Activated T-cell treated with anti-CD3 and anti-CD28 coated beads, Interleukin-2, amount 50 U/mL, for 72 hours (primary cell): Measurements from ENCODE around the gene VSTM2B. TPM values are rescaled to one million over a fixed set of nuclear protein-coding genes. Genes with fewer than 3 reads are reported as not detected.
A peak's percentile ranks its signal among the peaks of the same experiment; 100 is the strongest.
"Not testable (repeated sequence)": the region's sequence is repeated elsewhere in the genome, so short reads cannot be mapped to it uniquely, and the experiment has no call there.

Experiments used
- ATAC-seq, 2 donors: fragments of 150-1000 bp; cut with Tn5 transposase; replicated peaks in 1 of 2; 2 replicates each; pipeline ENCODE4 v1.10.0; 2021; ENCODE audit warnings: moderate library complexity in 2 of 2, mild to moderate bottlenecking in 1 of 2
- DNase-seq, 2 donors: peaks; one replicate each; pipeline ENCODE4 v3.0.0; 2021 to 2022; ENCODE audit warnings: mixed read lengths in 1 of 2
- H3K27ac Mint-ChIP-seq: one replicate; pipeline ENCODE4 v1.8.0; 2022; ENCODE audit warnings: mild to moderate bottlenecking, moderate library complexity, mixed read lengths
- H3K27me3 Mint-ChIP-seq: one replicate; pipeline ENCODE4 v1.8.0; 2022; ENCODE audit warnings: low read depth, mixed read lengths
- H3K36me3 Mint-ChIP-seq, 2 donors: one replicate each; pipeline ENCODE4 v1.8.0; 2022; ENCODE audit warnings: mixed read lengths in 2 of 2, mild to moderate bottlenecking in 1 of 2; ENCODE audit not compliant: insufficient read depth in 2 of 2
- H3K4me1 Mint-ChIP-seq: one replicate; pipeline ENCODE4 v1.8.0; 2022; ENCODE audit warnings: low read depth, mixed read lengths
- H3K4me3 Mint-ChIP-seq, 2 donors: one replicate each; pipeline ENCODE4 v1.8.0; 2022; ENCODE audit warnings: mild to moderate bottlenecking in 2 of 2, mixed read lengths in 2 of 2, moderate library complexity in 2 of 2
- H3K9me3 Mint-ChIP-seq, 2 donors: one replicate each; pipeline ENCODE4 v1.8.0; 2022; ENCODE audit warnings: mixed read lengths in 2 of 2
- total RNA-seq, 2 donors: library from RNA; stranded (reverse); gene quantifications; one replicate each; pipeline ENCODE4 v1.2.3, GENCODE V29; 2022

Gene VSTM2B
- total RNA-seq, 2 donors from 2014 or later, result not detected

GRCh38 chr19:29551774-29552173, 26.0 kb downstream of the VSTM2B start:
- Mint-ChIP-seq H3K9me3 (peaks cover 15 to 21% of the 10 kb centered on the region in 2 donors), H3K36me3 (peaks cover 11 to 17% of the 10 kb centered on the region in 2 donors), H3K4me3 (no peak overlapping the region), H3K4me1 (no peaks in the 10 kb centered on the region), H3K27me3 (peaks cover 34% of the 10 kb centered on the region), H3K27ac (no peak overlapping the region)
- no peak for DNase-seq
- no peak for ATAC-seq

DNA sequence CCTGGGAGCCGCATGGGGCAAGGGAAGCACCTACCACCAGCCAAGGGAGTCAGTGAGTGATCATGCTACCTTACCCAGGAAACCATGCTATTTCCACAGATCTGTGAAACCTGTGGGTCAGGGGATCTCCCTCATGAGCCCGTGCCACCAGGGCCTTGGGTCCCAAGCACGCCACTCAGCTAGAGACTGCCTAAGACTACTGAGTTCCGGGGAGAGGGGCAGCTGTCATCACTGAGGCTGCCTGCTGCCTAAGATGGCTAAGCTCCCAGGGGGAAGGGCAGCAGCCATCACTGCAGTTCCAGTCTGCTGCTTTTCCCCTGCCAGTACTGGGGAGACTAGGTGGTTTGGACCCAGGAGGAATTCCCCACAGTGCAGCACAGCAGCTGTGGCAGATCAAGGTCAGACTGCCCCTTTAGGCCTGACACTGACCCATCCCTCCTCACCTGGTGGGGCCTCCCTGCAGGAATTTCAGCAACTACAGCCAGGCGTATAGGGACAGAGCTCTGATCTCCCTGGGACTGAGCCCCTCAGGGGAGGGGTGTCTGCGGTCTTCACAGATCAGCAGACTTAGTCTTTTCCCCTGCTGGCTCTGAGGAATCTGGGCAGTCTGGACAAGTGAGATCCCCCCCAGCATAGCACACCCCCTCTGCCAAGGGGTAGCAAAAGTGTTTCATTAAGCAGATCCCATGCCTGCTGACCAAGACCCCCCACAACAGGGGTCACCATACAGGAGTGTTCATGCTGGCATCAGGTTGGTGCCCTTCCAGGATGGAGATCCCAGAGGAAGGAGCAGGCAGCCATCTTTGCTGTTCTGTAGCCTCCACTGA, 26.9 kb downstream of the VSTM2B start:
- peaks cover 15 to 21% of the 10 kb centered on the region in 2 donors for H3K9me3 Mint-ChIP-seq
- no peak overlapping the region for H3K27ac Mint-ChIP-seq
- ATAC-seq (no peak), DNase-seq (no peak)
- no peak overlapping the region for H3K4me3 Mint-ChIP-seq
- peaks cover 11 to 17% of the 10 kb centered on the region in 2 donors for H3K36me3 Mint-ChIP-seq
- no peaks in the 10 kb centered on the region for H3K4me1 Mint-ChIP-seq
- peaks cover 28% of the 10 kb centered on the region for H3K27me3 Mint-ChIP-seq

- no peak for ATAC-seq
- H3K36me3 Mint-ChIP-seq, result peaks cover 17 to 21% of the 10 kb centered on the region in 2 donors
- H3K4me3 Mint-ChIP-seq, result no peak overlapping the region
- no peak for DNase-seq
- H3K9me3 Mint-ChIP-seq, result peaks cover 20 to 26% of the 10 kb centered on the region in 2 donors
- H3K4me1 Mint-ChIP-seq, result no peaks in the 10 kb centered on the region
- H3K27ac Mint-ChIP-seq, result no peak overlapping the region
- H3K27me3 Mint-ChIP-seq, result peaks cover 26% of the 10 kb centered on the region
These were observed 28.4 kb downstream of the VSTM2B start for GRCh38 chr19:29554149-29554548.

GRCh38 chr19:29559110-29559509, 33.3 kb downstream of the VSTM2B start:
- not testable (repeated sequence) for DNase-seq, H3K27ac Mint-ChIP-seq, ATAC-seq, H3K4me3 Mint-ChIP-seq, H3K4me1 Mint-ChIP-seq
- H3K36me3 Mint-ChIP-seq, result peaks cover 15% of the 10 kb centered on the region in 2 donors
- peaks cover 19 to 23% of the 10 kb centered on the region in 2 donors for H3K9me3 Mint-ChIP-seq
- H3K27me3 Mint-ChIP-seq, result peaks cover 32% of the 10 kb centered on the region

DNA sequence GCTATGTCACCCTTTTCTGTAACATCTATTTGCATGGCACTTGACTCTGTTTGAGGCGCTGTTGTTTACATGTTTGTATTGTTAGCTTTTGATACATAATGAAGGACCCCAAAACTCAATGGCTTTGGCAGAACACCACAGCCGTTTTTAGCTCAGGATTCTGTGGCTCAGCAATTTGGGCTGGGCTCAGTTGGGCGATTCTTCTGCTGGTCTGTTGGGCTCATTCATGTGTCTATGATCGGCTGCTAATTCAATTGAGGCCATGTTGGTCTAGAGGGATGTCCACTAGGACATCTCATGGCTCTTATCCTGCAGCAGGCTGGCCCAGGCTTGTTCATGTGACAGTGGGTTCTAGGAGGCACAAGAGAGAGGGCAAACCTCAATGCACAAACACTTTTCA, 33.9 kb downstream of the VSTM2B start:
- no peak for DNase-seq
- peaks cover 4% of the 10 kb centered on the region for H3K4me1 Mint-ChIP-seq
- H3K27ac Mint-ChIP-seq, result no peak overlapping the region
- peaks cover 14 to 19% of the 10 kb centered on the region in 2 donors for H3K9me3 Mint-ChIP-seq
- peaks cover 26% of the 10 kb centered on the region for H3K27me3 Mint-ChIP-seq
- peaks cover 12 to 13% of the 10 kb centered on the region in 2 donors for H3K36me3 Mint-ChIP-seq
- H3K4me3 Mint-ChIP-seq, result no peak overlapping the region
- no peak for ATAC-seq

DNA sequence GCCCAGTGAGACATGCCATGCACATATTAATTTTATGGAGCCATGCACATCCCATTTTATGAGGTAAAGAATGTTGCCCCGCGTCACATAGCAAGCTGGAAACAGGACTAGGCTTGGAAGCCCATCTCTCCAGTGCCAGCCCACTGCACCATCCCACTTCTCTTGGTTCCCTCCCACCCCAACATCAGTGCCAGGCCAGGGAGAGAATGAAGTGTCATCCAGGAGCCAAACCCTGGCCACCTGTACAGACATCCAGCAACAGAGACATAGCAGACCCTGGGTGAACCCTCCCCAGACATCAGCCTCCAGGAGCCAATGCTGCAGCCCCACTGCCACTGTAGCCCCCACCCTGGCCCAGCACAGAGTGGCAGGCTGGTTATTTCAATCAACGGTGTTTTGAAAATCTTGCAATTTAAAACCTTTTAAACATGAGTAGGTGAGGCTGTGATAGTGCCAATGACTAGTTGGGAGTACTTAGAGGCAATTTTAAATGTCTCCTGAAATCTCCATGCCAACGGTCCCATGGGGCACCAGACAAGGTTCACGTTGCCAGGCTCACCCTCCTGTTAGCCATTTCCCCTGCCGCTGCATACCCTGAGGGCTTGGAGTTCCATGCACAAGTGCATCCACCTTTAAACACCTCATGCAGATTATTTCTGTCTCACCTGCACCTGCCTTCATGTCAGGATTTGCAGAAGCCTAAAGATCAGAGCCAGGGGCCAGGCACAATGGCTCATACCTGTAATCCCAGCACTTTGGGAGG, 34.7 kb downstream of the VSTM2B start:
- H3K9me3 Mint-ChIP-seq, result peaks cover 8 to 14% of the 10 kb centered on the region in 2 donors
- no peak for ATAC-seq
- no peak overlapping the region for H3K4me3 Mint-ChIP-seq

DNA sequence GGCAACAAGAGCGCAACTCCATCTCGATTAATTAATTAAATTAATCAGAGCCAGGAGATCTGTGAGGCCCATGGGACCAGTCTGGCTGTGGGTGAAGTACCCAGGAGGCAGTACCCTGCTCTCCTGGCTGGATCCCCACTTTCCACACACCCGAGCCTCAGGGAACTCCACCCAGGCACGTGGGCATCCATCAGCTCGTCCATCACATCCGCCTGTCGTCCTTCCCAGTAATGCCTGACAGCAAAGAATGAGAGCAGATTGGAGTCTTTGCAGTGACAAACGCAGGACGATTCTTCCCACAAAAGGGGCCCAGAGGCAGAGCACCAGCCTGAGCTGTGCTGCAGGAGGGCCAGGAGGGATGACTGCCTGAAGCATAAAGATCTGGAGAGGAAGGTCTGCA, 35.8 kb downstream of the VSTM2B start:
- ATAC-seq (no peak), DNase-seq (no peak)
- Mint-ChIP-seq H3K27ac (no peak overlapping the region), H3K27me3 (peaks cover 12% of the 10 kb centered on the region), H3K36me3 (peaks cover 5 to 11% of the 10 kb centered on the region in 2 donors), H3K4me3 (no peak overlapping the region), H3K4me1 (peaks cover 15% of the 10 kb centered on the region), H3K9me3 (peaks cover 6 to 14% of the 10 kb centered on the region in 2 donors)

More for the DNA sequence above, 34.7 kb downstream of the VSTM2B start:
- H3K4me1 Mint-ChIP-seq, result peaks cover 11% of the 10 kb centered on the region
- H3K36me3 Mint-ChIP-seq, result peaks cover 6 to 11% of the 10 kb centered on the region in 2 donors
- no peak overlapping the region for H3K27ac Mint-ChIP-seq
- no peak for DNase-seq
- H3K27me3 Mint-ChIP-seq, result peaks cover 19% of the 10 kb centered on the region

DNA sequence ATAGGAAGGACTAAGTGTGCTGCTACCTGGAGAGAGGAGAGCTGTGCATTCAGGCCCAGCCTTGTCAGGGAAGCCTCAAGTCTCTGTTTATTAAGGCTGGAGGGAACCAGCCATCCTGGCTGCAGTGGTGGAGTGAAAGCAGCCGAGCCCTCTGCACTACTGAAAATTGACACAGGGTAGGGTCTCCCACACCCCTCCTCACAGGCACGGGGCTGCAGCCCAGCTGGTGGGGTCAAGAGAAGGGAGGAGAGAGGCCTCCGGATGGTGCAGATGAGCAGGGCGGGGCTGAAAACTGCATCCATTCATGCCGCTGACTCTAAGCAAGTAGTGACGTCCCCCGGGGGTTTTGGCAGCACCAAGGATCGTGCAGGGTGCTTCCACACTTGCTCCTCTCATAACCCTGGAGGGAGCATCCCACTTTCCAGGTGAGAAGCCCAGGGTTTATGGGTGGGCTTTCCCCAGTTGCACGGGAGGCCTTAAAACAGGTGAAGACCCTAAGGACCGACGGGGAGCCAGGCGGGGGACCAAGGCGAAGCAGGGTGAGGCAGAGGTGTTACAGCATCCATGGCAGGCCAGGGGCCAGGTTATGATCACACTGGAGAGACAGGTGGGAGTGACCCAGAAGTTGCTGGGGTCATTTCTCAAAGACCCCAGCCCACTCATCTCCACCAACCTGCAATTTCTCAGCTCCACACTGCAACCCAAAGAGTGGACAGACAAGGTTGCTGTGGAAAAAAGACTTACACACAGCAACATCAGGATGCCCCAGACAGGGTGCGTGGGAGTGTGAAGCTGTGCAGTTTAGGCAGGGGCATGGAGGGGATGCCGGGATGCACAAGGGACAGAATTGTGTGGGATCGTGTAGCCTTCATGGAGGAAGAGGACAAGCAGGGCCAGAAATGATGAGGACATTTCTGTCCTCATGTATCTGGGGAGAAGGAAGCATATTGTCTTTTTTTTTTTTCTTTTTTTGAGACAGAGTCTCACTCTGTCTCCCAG, 36.8 kb downstream of the VSTM2B start:
- DNase-seq, result no peak
- Mint-ChIP-seq H3K4me1 (peaks cover 15% of the 10 kb centered on the region), H3K4me3 (no peak overlapping the region), H3K27me3 (peaks cover 21% of the 10 kb centered on the region), H3K27ac (no peak overlapping the region), H3K9me3 (peaks cover 6 to 14% of the 10 kb centered on the region in 2 donors), H3K36me3 (peaks cover 5 to 10% of the 10 kb centered on the region in 2 donors)
- no peak for ATAC-seq

GRCh38 chr19:29563486-29564101, 37.8 kb downstream of the VSTM2B start:
- H3K9me3 Mint-ChIP-seq, result peaks cover 3 to 10% of the 10 kb centered on the region in 2 donors
- H3K27me3 Mint-ChIP-seq, result peaks cover 30% of the 10 kb centered on the region
- H3K4me1 Mint-ChIP-seq, result peaks cover 15% of the 10 kb centered on the region
- DNase-seq, result no peak
- ATAC-seq, result no peak
- no peak overlapping the region for H3K4me3 Mint-ChIP-seq
- peaks cover 3 to 6% of the 10 kb centered on the region in 2 donors for H3K36me3 Mint-ChIP-seq
- H3K27ac Mint-ChIP-seq, result no peak overlapping the region

DNA sequence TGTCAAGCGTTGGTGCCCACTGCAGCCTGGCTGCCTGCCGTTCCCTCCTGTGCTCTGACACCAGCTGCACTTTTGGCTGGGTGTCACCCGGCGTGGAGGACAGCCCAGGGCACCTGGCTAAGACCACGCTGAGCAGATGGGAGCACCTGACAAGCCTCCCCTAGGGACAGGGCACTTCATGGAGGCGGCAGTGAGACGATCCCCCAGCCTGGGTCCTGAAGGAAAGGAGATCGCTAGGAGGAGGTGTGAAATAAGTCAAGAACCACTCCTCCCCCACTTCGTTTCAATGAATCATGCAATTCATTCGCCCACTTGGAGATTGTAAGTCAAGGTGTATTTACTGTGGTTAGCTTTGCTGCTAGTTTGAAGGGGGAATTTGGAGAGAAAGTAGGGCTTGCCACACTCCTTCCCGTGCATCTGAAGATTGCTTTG, 38.8 kb downstream of the VSTM2B start:
- no peak overlapping the region for H3K27ac Mint-ChIP-seq
- peaks cover 37% of the 10 kb centered on the region for H3K27me3 Mint-ChIP-seq
- peaks cover 0 to 3% of the 10 kb centered on the region in 2 donors for H3K36me3 Mint-ChIP-seq
- no peak overlapping the region for H3K4me3 Mint-ChIP-seq
- H3K9me3 Mint-ChIP-seq, result peaks cover 0 to 7% of the 10 kb centered on the region in 2 donors
- DNase-seq (no peak), ATAC-seq (peak; percentile 77 to 84)
- peaks cover 15% of the 10 kb centered on the region for H3K4me1 Mint-ChIP-seq

DNA sequence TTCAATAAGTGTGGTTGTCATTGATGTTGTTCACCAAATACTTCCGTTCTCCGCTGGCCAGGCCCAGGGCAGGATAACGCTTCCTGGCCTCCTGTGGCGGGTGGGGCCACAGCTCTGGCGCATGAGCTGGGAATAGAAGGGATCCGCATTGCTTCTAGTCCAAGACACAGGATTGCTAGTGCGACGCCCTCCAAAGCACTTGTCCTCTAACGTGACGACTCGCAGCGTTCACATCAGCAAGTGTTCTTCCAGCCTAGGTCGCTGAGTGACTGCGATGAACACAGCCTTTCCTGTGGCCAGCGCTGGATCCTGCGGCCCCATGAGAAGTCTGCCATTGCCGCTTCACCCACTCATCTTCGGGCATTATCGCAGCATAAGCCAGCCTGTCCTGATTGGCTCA, 39.4 kb downstream of the VSTM2B start:
- Mint-ChIP-seq H3K27ac (no peak overlapping the region), H3K9me3 (peaks cover 0 to 4% of the 10 kb centered on the region in 2 donors), H3K27me3 (peaks cover 43% of the 10 kb centered on the region), H3K36me3 (peaks cover 0 to 2% of the 10 kb centered on the region in 2 donors), H3K4me3 (peak overlapping the region in 1 of 2 donors; percentile 12), H3K4me1 (peaks cover 15% of the 10 kb centered on the region)
- ATAC-seq (no peak), DNase-seq (no peak)

- Mint-ChIP-seq H3K4me3 (no peak overlapping the region), H3K27me3 (peaks cover 57% of the 10 kb centered on the region), H3K27ac (no peak overlapping the region), H3K36me3 (no peaks in the 10 kb centered on the region), H3K9me3 (no peaks in the 10 kb centered on the region), H3K4me1 (peaks cover 15% of the 10 kb centered on the region)
- no peak for ATAC-seq
- DNase-seq, result no peak
These were observed 40.8 kb downstream of the VSTM2B start for GRCh38 chr19:29566496-29567054.
